Stimulated activated naive CD4-positive, alpha-beta T cell (primary cell): ENCODE data around the gene UBE2V1.

Experiments
- DNase-seq, 6 experiments: peaks; one replicate each; lab custom pipeline; 2025; lab: John Stamatoyannopoulos, UW

UBE2V1 gene

DNA sequence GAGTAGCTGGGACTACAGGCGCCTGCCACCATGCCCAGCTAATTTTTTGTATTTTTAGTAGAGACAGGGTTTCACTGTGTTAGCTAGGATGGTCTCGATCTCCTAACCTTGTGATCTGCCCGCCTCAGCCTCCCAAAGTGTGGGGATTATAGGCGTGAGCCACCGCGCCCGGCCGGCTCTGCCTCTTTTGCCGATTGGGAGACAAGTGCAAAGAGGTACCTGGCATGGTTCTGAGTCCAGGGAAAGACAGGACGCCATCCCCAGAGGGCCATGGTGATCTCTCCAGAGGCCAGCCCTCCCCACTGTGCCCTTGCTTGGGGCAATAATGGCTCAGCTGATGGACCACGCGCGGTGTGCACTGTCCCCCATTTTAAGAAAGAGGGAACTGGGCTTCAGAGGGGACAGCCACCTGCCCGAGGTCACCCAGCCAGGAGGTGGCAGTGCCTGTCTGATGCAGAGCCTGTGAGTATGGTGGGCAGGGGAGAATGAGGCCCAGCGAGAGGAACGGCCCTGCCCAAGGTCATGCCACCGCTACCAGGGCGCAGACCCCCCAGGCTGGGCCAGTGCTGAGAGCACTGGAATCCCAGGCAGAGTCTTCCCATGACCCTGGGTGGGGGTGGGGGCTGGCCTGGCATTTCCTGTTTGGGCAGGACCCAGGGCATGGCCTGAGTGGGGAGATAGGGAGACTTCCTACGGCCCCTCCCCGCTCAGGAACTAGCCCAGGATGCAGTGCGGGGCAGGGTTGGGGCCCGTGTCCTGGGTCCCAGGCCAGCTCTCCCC, 69.2 kb downstream of the UBE2V1 start:
- no peak for DNase-seq

DNA sequence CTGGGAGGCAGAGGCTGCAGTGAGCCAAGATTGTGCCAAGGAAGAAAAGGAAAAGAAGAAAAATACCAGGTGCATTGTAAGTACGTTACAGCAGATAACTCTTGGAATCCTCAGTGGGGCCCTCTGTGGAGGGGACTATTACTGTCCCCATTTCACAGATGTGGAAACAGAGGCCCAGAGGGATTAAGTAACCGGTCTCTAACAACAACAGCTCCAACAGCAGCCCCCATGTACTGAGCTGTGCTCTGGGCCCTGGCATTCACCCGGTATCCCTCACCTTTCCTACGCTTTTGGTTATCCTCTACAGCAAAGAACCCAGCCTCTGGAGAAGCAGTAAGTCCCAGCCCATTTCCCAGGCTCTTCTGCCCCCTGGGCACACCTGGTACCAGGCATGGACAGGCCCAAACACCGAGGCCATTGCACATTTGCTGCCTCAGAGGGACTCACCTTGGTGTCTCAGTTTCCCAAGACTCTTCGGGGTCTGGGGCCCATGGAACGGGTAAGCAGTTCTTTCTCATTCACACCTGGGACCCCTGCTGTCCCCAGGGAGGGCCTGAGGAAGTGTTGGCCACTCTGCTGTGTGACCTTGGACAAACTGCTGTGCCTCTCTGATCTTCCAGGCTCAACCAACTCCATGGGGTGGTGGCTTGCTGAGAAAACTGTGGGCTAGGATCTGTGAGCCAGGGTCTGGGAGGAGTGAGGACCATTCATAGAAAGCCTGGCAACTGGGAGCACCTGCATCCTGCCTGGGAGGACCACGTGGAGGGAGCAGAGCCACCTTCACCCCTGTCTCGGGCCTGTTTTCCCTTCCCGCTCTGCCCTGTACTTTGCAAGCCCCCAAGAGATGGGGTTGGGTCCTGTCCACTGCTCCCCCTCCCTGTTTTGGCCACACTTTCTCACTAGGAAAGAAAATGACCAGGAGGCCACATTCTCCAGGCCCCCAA, 70.3 kb downstream of the UBE2V1 start:
- no peak for DNase-seq

DNA sequence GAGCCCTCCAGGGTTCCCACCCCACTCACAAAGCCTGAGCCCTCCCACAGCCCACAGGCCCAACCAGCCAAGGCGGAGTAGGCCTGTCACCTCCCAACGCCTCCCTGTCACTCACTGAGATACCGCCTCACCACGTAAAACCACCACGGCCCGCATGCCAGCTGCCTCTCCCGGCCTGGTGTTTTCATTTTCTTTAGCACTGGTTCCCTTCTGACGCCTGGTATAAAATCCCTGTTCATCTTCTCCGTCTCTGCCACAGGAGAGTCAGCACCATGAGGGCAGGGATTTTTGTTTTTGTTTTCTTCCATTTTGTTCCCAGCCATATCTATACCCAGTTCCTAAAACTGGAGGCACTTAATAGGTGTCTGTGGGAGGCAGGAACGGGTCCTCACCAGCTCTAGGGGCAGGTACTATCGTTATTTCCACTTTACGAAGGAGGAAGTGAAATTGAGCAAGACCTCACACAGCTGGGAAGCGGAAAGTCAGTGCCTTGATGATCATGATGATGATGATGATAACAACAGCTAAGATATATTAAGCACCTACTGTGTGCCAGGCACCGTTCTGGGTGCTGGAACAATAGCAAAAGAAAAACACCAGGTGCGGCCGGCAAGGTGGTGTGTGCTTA, 71.6 kb downstream of the UBE2V1 start:
- no peak for DNase-seq

DNA sequence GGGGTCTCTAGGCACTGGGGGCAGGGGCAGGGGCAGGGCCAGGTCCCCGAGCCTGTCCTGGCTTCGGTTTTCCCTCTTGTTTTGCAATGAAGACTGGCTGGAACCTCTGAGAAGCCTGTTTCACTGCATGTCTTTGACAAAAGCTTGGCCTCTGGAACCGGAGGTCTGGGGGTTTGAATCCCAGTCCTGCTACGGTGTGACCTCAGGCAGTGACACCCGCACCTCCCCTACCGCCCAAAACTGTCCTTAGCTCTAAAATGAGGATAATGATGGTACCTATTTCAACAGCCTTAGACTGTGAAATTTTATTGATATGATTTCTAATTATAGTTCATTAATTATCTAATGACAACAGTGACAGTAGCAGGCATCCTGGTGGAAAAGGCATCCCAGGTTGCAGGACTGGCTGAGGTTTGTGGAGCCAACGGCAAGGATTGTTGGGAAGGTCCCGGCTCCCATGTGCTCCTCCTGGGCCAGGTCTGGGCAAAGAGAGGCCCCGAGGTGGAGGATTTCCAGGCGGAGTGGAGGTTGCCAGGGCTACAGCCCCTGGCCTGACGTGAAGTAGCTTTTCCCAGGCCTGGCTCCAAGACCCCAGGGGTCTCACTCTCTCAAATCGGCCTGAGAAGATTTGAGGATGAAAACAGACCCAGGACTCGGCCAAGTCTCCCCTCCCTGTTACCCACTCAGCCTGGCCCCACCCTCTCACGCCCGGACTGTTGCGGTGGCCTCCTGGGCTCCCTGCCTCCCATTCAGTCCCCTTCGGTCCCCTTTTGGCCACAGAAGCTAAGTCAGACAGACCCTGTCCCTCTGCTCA, 72.3 kb downstream of the UBE2V1 start:
- no peak for DNase-seq

DNA sequence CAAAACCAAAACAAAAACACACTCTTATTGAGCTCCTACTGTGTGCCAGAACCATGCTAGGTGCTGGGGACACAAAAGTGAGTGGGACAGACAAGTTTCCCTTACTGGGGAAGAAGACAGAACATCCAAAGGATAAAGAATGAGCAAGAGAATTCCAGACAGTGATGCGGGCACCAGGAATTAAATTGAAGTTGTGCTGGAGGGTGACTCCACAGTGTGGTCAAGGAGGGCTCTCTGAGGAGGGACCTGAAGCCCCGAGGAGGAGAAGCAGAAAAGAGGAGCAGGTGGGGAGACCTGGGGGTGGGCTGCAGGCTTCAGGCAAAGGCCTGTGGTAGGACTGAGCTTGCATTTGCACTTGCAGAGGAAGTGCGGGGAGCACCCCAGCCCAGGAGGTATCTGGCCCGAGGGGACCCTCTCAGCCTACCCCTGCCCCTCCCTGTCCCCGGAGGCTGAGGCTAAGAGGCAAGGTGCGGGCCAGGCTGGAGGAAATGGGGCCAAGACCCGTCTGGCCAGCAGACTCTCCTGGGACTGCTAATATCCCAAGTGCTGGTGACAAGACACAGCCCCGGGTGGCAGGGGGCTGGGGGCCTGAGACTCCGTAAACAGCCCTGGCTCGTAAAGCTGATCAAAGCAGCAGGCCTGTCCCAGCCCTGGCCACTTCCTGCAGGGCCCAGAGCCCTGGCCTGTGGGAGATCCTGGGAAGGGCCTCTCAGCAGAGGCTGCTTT, 73.1 kb downstream of the UBE2V1 start:
- DNase-seq: no peak

DNA sequence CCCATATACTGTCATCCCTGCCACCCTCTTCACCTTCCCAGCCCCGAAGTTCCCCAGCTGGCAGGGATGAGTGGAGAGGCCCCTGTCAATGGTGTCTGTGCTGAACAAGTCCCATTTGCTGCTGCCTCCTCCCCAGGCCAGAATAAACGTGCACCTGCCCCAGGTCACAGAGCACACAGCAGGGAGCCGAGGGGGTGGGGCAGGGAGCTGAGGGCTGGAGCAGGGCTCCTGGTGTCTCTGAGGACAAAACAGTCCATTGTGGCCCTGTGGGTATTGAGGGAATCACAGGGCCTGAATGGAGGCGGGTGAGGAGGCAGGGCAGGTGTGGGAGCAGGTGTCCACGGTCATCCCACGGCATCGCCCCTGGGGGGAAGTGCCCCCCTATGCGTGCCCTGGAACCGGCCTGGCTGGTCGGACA, 74.4 kb downstream of the UBE2V1 start:
- DNase-seq: no peak

DNA sequence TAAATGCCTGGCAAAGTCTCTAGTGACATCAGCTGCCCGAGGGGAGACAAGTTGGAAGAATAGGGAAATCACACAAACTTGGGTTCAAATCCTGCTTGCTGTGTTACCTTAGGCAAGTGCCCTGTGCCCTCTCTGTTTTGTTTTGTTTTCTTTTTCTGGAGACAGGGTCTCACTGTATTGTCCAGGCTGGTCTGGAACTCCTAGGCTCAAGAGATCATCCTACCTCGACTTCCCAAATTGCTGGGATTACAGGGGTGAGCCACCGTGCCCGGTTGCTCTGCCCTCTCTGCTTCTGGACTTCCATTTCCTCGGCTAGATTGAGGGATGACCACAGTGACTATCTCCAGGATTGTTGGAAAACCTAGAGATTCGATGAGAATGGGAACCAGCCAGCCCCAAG, 74.8 kb downstream of the UBE2V1 start:
- no peak for DNase-seq

DNA sequence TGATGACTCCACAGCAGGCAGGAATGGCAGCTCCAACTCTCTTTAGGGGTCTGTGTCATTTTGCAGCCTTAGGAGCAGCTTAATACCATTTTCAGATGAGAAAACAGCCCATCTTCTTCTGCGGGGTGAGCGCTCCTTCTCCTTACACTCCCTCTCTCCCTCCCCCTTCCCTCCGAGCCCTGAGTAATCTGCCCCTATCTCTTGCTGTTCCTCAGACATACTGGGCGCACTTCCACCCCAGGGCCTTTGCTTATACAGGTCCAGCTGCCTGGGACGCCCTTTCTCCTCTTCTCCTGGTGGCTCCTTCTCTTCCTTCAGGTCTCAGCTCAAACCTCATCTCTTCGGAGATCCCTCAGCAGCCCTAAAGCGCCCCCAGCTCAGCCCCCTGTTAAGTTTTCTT, 75.4 kb downstream of the UBE2V1 start:
- no peak for DNase-seq

DNA sequence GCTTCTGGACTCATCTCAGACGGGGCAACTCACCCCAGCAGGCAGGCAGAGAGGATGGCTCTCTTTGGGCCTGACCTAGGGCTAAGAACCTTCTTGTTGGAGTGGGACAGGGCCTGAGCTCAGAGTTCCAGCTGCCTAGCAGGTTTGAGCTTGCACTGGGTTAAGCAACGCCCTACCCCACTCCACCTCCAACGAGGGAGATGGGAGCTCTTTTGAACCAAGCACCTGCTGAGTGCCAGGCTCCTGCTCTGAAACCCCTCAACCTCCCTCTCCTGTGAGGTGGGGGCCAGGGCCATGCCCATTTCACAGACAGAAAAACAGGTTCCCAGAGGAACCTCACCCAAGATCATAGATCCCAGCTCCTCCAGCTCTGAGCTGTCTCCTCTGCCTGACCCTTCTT, 75.8 kb downstream of the UBE2V1 start:
- DNase-seq: no peak

DNA sequence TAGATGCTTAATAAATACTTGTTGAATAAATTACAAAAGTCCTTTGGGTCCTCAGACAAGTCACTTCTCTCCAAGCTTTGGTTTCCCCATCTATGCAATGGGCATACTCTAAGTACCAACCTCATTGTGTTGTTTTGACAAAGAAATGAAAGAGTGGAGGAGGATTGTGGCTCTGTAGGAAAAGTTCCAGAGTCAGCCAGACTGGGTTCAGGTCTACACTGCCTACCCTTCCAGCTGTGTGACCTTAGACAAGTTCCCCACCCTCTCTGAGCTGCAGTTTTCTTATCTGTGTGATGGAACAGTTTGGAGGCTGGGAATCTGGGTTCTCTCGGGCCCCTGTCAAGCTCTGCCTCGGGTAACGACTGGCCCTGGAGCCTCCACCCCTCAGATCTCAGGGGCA, 76.2 kb downstream of the UBE2V1 start:
- no peak for DNase-seq

DNA sequence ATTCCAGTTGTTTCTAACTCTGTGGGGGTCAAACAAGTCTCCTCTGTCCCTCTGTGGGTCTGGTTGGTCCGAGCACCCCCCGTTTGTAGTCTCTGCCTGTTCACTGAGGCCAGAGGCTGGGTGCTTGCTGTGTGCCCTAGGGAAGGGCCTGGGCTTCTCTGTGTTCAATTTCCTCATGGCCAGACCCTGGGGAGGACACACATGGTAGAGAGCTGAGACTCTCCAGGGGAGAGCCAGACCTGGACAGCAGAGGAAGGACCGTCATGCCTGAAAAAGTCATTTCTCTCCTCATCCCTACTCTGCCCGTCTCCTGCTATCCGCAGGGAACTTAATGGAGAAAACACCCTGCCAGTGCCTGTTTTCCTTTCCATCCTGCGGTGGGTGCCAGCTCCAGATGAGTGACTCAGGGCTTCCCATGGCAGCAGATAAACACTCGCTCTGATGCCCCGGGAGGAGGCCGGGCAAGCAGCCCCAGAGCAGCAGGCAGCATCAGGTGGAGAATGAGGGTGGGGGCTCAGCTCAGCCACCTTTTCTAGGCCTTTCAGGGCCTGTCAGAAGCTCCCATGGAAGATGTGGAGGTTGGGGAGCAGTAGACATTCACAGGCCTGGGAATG, 78.3 kb downstream of the UBE2V1 start:
- DNase-seq: no peak

DNA sequence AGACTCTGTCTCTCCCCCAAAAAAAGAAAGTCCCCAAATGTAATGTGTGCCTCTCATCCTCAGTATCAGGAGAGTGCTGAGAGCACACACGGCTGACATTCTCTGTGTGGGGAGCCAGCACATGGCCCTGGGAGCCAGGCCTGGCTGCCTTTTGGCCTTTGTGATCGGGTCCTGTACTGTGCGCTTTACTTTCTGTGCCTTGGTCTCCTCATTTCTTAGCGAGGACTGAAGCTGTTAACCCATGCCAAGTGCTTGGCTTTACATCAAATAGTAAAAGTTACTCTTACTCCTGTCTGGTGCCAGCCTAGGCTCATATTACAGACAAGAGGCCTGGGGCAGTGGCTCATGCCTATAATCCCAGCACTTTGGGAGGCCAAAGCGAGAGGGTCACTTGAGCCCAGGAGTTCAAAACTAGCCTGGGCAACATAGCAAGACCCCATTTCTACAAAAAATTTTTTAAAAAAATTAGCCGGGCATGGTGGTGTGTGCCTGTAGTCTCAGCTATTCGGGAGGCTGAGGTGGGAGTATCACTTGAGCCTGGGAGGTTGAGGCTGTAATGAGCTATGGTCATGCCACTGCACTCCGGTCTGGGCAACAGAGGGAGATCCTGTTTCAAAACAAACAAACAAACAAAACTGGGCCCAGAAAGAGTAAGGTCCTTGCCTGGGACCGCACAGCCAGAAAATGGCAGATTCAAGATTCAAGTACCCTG, 79.8 kb downstream of the UBE2V1 start:
- no peak for DNase-seq
